Kidney (tissue), 22 donors: ENCODE data around the gene TRIM47. TPM values are rescaled to one million over a fixed set of nuclear protein-coding genes. Genes with fewer than 3 reads are reported as not detected.
A peak's percentile ranks its signal among the peaks of the same experiment; 100 is the strongest.

Source experiments
- DNase-seq, 5 donors: peaks; one replicate each; pipeline ENCODE4 v3.0.0-alpha.2; 2013 to 2020
- FAIRE-seq: peaks from 2 replicates; lab custom pipeline; 2012; peaks lifted over from hg19 to GRCh38; lab: Jason Lieb, UNC
- H3K27ac ChIP-seq, 2 donors: one replicate each; pipeline ENCODE4 v1.7.0; 2013; ENCODE audit warnings: low read depth in 2 of 2, low read length in 2 of 2, inconsistent platforms in 1 of 2
- H3K27me3 ChIP-seq: one replicate; pipeline ENCODE4 v1.7.1; 2013; ENCODE audit warnings: low read length, inconsistent platforms; ENCODE audit not compliant: control insufficient read depth, insufficient read depth
- H3K36me3 ChIP-seq, 3 donors: one replicate each; pipeline versions ENCODE4 v1.7.0 to v1.7.1; 2013; ENCODE audit warnings: low read length in 3 of 3, control low read depth in 1 of 3, inconsistent platforms in 1 of 3; ENCODE audit not compliant: insufficient read depth in 3 of 3, control insufficient read depth in 2 of 3
- H3K4me1 ChIP-seq, 3 donors: one replicate each; pipeline versions ENCODE4 v1.7.0 to v1.7.1; 2013; ENCODE audit warnings: low read length in 3 of 3, inconsistent platforms in 1 of 3, low read depth in 1 of 3; ENCODE audit not compliant: control insufficient read depth in 2 of 3, insufficient read depth in 2 of 3
- H3K4me3 ChIP-seq, 3 donors: one replicate each; pipeline versions ENCODE4 v1.7.0 to v1.8.1; 2013; ENCODE audit warnings: low read length in 3 of 3, control low read depth in 1 of 3, inconsistent platforms in 1 of 3
- H3K9ac ChIP-seq, 3 donors: one replicate each; pipeline versions ENCODE4 v1.7.0 to v1.7.1; 2013; ENCODE audit warnings: low read length in 3 of 3, control low read depth in 1 of 3, inconsistent platforms in 1 of 3
- H3K9me3 ChIP-seq, 3 donors: one replicate each; pipeline versions ENCODE4 v1.7.0 to v1.7.1; 2013; ENCODE audit warnings: low read length in 3 of 3, control low read depth in 1 of 3, inconsistent platforms in 1 of 3; ENCODE audit not compliant: control insufficient read depth in 2 of 3, insufficient read depth in 1 of 3
- intact Hi-C: fragments of 100-400 bp; cut with DNase I; formaldehyde crosslinking; loops from one replicate; pipeline ENCODE4 v1.11.1; 2022
- long read RNA-seq, 10 donors: library from polyadenylated mRNA in 1 of 10; unstranded in 1 of 10; transcript quantifications; one replicate each; pipeline ENCODE4 v2.0.0 and lab custom pipeline, GENCODE V29; 2021 to 2026
- polyA plus RNA-seq: library from polyadenylated mRNA; stranded (reverse); fragments of 350-450 nt; fragmentation: Illumina TruSeq; extraction: RNeasy Lipid Tissue Mini Kit (QIAGEN cat#74804); gene quantifications from one replicate; pipeline ENCODE4 v1.2.3, GENCODE V29; 2014; ENCODE audit warnings: low read depth, low replicate concordance; ENCODE audit not compliant: insufficient read depth
- total RNA-seq: library from RNA; stranded (reverse); fragmentation: NEBNext Ultra II Directional; extraction: Animal tissue kit (Norgen Biotek cat#: 25700); gene quantifications from one replicate; pipeline ENCODE4 v1.2.1, GENCODE V29; 2021
- TF ChIP-seq, protein P1 (sequence below): IDR thresholded peaks from 3 replicates; pipeline ENCODE4 v1.5.1; 2012; ENCODE audit warnings: mild to moderate bottlenecking, moderate library complexity, borderline replicate concordance; ENCODE audit not compliant: insufficient read depth; ENCODE audit errors: extremely low read depth
- donor health status: control.
- donor health status: control.
- donor health status: control.
- donor health status: control.
- donor health status: control.
- donor health status: DM: yes; HTN: yes; CAD: no.
- donor health status: Normal renal cell carcinoma (clear cell type).

Gene TRIM47, protein sequence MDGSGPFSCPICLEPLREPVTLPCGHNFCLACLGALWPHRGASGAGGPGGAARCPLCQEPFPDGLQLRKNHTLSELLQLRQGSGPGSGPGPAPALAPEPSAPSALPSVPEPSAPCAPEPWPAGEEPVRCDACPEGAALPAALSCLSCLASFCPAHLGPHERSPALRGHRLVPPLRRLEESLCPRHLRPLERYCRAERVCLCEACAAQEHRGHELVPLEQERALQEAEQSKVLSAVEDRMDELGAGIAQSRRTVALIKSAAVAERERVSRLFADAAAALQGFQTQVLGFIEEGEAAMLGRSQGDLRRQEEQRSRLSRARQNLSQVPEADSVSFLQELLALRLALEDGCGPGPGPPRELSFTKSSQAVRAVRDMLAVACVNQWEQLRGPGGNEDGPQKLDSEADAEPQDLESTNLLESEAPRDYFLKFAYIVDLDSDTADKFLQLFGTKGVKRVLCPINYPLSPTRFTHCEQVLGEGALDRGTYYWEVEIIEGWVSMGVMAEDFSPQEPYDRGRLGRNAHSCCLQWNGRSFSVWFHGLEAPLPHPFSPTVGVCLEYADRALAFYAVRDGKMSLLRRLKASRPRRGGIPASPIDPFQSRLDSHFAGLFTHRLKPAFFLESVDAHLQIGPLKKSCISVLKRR
- total RNA-seq (118 TPM), polyA plus RNA-seq (95.0 TPM)
- long read RNA-seq, donor 1, partial matches to known transcripts, result 0 of 1 reads
- long read RNA-seq, donor 1, other reads (novel, unspliced or antisense), result 0 of 1 reads
- long read RNA-seq, donor 2, result 0 reads
- long read RNA-seq, donor 3, partial matches to known transcripts, result 0 of 1 reads
- long read RNA-seq, donor 3, other reads (novel, unspliced or antisense), result 0 of 1 reads
- long read RNA-seq, donor 4, partial matches to known transcripts, result 0 of 1 reads
- long read RNA-seq, donor 4, other reads (novel, unspliced or antisense), result 0 of 1 reads
- long read RNA-seq, donor 5, result 0 reads
- long read RNA-seq, donor 6, result 0 reads
- long read RNA-seq, donor 7, transcript TRIM47-201 (6 exons, 2,266 nt), result major isoform, 121 of 185 reads
- long read RNA-seq, donor 7, transcript TRIM47-204 (6 exons, 1,907 nt), result minor isoform, 18 of 185 reads
- long read RNA-seq, donor 7, partial matches to known transcripts, result 12 of 185 reads
- long read RNA-seq, donor 7, other reads (novel, unspliced or antisense), result 30 of 185 reads
- long read RNA-seq, donor 8, partial matches to known transcripts, result 0 of 3 reads
- long read RNA-seq, donor 8, other reads (novel, unspliced or antisense), result 0 of 3 reads
- long read RNA-seq, donor 9, result 0 reads
- long read RNA-seq, donor 10, result 0 reads

DNA sequence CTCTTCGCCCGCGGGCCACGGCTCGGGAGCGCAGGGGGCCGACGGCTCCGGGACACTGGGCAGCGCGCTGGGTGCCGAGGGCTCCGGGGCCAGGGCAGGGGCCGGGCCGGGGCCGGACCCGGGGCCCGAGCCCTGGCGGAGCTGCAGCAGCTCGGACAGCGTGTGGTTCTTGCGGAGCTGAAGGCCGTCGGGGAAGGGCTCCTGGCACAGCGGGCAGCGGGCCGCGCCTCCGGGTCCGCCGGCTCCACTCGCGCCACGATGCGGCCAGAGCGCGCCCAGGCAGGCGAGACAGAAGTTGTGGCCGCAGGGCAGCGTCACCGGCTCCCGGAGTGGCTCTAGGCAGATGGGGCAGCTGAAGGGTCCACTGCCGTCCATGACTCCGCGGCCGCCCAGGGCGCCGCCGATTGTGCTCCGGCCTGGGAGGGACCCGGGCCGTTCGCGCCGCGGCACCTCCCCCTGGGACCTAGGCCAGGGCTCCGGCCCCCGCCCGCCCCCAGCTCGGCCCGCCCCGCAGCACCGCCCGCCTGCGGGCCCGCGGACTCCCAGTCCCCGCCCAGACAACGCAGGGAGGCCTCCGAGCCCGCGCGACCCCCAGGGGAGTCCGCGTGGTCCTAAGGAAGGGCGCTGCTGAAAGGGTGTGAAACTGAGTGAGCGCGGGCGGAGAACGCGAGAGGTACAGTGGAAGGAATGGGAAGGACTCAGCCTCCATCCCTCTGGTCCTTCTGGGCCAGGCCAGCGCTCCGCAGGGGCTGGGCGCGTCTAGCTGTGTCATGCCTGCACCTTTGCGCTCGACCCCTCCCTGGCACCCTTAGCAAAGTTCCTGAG is at the start of gene TRIM47:
Gene TRIM47, minus strand, starts transcription at position 408 of the 825 bp plus-strand sequence. Its CDS starts 33 bp downstream, at position 375.
- Histone ChIP-seq H3K4me1 (peaks cover 0 to 26% (median 17%) of the 10 kb centered on the region in 3 donors), H3K9me3 (no peaks in the 10 kb centered on the region), H3K36me3 (peaks cover 0 to 7% (median 0%) of the 10 kb centered on the region in 3 donors), H3K27me3 (no peaks in the 10 kb centered on the region), H3K4me3 (peak within 1 kb of the TSS; percentile 16 to 72 (median 66)), H3K9ac (peak within 1 kb of the TSS in 2 of 3 donors; percentile 74 to 83), H3K27ac (peak within 1 kb of the TSS; percentile 95 to 96)
- DNase-seq, result peak; percentile 55 to 92 (median 75)
- no peak for FAIRE-seq
- intact Hi-C loops, result no loop called here
- TF ChIP-seq, protein P1, sequence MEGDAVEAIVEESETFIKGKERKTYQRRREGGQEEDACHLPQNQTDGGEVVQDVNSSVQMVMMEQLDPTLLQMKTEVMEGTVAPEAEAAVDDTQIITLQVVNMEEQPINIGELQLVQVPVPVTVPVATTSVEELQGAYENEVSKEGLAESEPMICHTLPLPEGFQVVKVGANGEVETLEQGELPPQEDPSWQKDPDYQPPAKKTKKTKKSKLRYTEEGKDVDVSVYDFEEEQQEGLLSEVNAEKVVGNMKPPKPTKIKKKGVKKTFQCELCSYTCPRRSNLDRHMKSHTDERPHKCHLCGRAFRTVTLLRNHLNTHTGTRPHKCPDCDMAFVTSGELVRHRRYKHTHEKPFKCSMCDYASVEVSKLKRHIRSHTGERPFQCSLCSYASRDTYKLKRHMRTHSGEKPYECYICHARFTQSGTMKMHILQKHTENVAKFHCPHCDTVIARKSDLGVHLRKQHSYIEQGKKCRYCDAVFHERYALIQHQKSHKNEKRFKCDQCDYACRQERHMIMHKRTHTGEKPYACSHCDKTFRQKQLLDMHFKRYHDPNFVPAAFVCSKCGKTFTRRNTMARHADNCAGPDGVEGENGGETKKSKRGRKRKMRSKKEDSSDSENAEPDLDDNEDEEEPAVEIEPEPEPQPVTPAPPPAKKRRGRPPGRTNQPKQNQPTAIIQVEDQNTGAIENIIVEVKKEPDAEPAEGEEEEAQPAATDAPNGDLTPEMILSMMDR, result no peak

DNA sequence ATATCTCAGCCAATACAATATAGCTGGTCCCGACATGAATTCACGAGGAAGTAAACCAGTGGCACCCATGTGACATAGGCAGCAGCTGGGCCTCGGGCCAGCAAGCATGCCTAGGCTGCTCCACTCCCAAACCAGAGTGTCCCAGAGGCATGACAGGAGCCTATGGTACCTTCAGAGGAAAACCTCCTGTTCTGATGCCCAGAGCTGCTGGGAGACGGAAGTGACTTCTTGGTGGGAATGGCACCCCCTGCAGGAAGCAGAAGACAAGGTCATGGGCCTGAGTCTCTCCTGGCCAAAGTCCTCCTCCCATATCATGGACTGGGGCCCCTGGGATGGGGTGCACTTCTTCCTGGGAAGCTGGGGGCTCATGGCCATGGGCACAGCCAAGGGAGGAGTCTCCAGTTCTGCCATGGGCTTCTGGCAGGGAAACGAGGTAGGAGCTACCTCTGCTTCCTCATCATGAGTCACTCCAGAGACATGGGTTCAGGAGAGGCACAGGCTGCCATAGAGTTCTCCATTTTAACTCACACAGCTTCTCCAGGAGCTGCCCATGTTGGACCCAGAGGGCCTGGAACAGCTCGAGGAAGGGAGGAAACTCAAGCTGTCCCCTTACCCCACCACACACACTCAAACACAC is 49.0 kb upstream of the TRIM47 start:
- FAIRE-seq (no peak), DNase-seq (no peak)
- no peak overlapping the region for H3K9ac ChIP-seq
- no peaks in the 10 kb centered on the region for H3K9me3 ChIP-seq
- no peak overlapping the region for H3K27ac ChIP-seq
- intact Hi-C loops, result no loop called here
- peaks cover 0 to 7% (median 0%) of the 10 kb centered on the region in 3 donors for H3K4me1 ChIP-seq
- peaks cover 0 to 5% (median 3%) of the 10 kb centered on the region in 3 donors for H3K36me3 ChIP-seq
- H3K4me3 ChIP-seq, result no peak overlapping the region
- no peaks in the 10 kb centered on the region for H3K27me3 ChIP-seq
- TF ChIP-seq, protein P1, result no peak
